A549 treated with Hydrocortisone at 1 μM for 4 hours (cell line): ENCODE results near the gene EXOC7. TPM values are rescaled to one million over a fixed set of nuclear protein-coding genes. Genes with fewer than 3 reads are reported as not detected.

Experiments used
- total RNA-seq: library from RNA; stranded (reverse); fragments of 200-300 nt; extraction: Qiagen RNA extraction; gene quantifications from 5 replicates; pipeline ENCODE4 v1.2.3, GENCODE V29; 2022

The EXOC7 gene
- total RNA-seq = 57.5 to 64.4 TPM (median 61.2 TPM) in 5 replicates

GRCh38 chr17:76103274-76104139 is at the start of gene EXOC7:
Gene EXOC7, minus strand, starts transcription at chr17:76103787. Its CDS starts 95 bp downstream, at chr17:76103692.

GRCh38 chr17:76141212-76142038 is 37.8 kb upstream of the EXOC7 start, which contains the start of gene FOXJ1:
Gene FOXJ1, minus strand, starts transcription at chr17:76141245. Its CDS starts 850 bp downstream, at chr17:76140395.

GRCh38 chr17:76078860-76079534 is 24.6 kb downstream of the EXOC7 start, which contains the start of gene ZACN:
Gene ZACN, plus strand, starts transcription at chr17:76079182. Its CDS starts 83 bp downstream, at chr17:76079265.

GRCh38 chr17:76074390-76075363 is 28.9 kb downstream of the EXOC7 start, which contains the start of gene GALR2:
Gene GALR2, plus strand, starts transcription at chr17:76074781. Its CDS starts 103 bp downstream, at chr17:76074884.

GRCh38 chr17:76072148-76072858 is 31.3 kb downstream of the EXOC7 start, which contains the start of gene SRP68:
Gene SRP68, minus strand, starts transcription at chr17:76072517. Its CDS starts 26 bp downstream, at chr17:76072491.

Other genes with a start within 250 kb of the EXOC7 start
- 78.8 to 101 TPM (median 86.8 TPM) in 5 replicates for gene WBP2, start 248.5 kb downstream of the EXOC7 start, total RNA-seq
- 134 to 188 TPM (median 179 TPM) in 5 replicates for gene TRIM47, start 225.2 kb downstream of the EXOC7 start, total RNA-seq
- gene TRIM65, start 206.8 kb downstream of the EXOC7 start, total RNA-seq = 31.1 to 41.1 TPM (median 35.9 TPM) in 5 replicates
- 90.5 to 127 TPM (median 118 TPM) in 5 replicates for gene MRPL38, start 198.9 kb downstream of the EXOC7 start, total RNA-seq
- gene FBF1, start 162.7 kb downstream of the EXOC7 start, total RNA-seq = 5.8 to 8.8 TPM (median 7.4 TPM) in 5 replicates
- gene ACOX1, start 124.6 kb downstream of the EXOC7 start, total RNA-seq = 14.4 to 19.8 TPM (median 16.1 TPM) in 5 replicates
- 22.1 to 25.6 TPM (median 24.6 TPM) in 5 replicates for gene TEN1, start 124.5 kb downstream of the EXOC7 start, total RNA-seq
- gene CDK3, start 102.9 kb downstream of the EXOC7 start, total RNA-seq = 2.8 to 5.7 TPM (median 4.7 TPM) in 5 replicates
- 14.7 to 18.8 TPM (median 16.8 TPM) in 5 replicates for gene EVPL, start 76.5 kb downstream of the EXOC7 start, total RNA-seq
- gene SRP68, start 31.3 kb downstream of the EXOC7 start, total RNA-seq = 80.7 to 90.9 TPM (median 85.2 TPM) in 5 replicates
- gene GALR2, start 29.0 kb downstream of the EXOC7 start, total RNA-seq = 0.89 to 1.8 TPM (median 1.7 TPM) in 5 replicates
- 0.13 to 0.53 TPM (median 0.33 TPM) in 5 replicates for gene ZACN, start 24.6 kb downstream of the EXOC7 start, total RNA-seq
- 0.76 to 1.0 TPM (median 0.84 TPM) in 5 replicates for gene FOXJ1, start 37.5 kb upstream of the EXOC7 start, total RNA-seq
- 8.2 to 11.2 TPM (median 10.6 TPM) in 5 replicates for gene RNF157, start 136.7 kb upstream of the EXOC7 start, total RNA-seq
- 87.3 to 156 TPM (median 136 TPM) in 5 replicates for gene UBALD2, start 161.6 kb upstream of the EXOC7 start, total RNA-seq
- 0.62 to 1.2 TPM (median 1.0 TPM) in 5 replicates for gene QRICH2, start 204.5 kb upstream of the EXOC7 start, total RNA-seq